HG02884 (cell line): ENCODE results near the gene OR6C75.
"Not testable (repeated sequence)": the region's sequence is repeated elsewhere in the genome, so short reads cannot be mapped to it uniquely, and the experiment has no call there.

ENCODE experiments used
- ATAC-seq: cut with Tn5 transposase; IDR thresholded peaks from one replicate; pipeline ENCODE4 v1.9.1; 2021; ENCODE audit warnings: mild to moderate bottlenecking, moderate library complexity; ENCODE audit not compliant: unreplicated experiment

The OR6C75 gene

GRCh38 chr12:55362675-55363074 is at the start of gene OR6C75:
Gene OR6C75, plus strand, starts transcription at chr12:55362975. Its CDS starts 2,136 bp downstream, at chr12:55365111.
- ATAC-seq: no peak

DNA sequence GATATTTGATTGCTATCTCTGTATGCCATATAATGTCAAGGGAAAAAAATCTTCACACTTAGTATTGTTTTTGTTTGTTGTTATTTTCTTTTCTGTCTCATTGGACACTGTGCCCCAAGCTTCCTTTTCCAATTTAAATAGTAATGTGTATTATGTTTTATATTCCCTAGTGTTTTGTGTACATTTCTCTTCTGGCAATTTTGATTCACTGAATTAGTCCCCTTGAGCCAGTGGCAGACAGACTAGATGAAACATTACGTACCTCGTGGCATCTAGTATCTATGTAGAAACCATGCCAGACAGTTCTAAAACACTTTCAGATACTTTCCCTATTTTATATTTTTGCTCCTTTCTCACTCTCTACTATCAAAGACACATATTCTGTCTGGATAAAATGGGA is 48.7 kb upstream of the OR6C75 start, which contains the start of gene OR6C1:
OR6C1 (plus strand) TSS at position 301 of the 400 bp plus-strand sequence. CDS start 6,257 bp downstream, outside the sequence.
- ATAC-seq: no peak

DNA sequence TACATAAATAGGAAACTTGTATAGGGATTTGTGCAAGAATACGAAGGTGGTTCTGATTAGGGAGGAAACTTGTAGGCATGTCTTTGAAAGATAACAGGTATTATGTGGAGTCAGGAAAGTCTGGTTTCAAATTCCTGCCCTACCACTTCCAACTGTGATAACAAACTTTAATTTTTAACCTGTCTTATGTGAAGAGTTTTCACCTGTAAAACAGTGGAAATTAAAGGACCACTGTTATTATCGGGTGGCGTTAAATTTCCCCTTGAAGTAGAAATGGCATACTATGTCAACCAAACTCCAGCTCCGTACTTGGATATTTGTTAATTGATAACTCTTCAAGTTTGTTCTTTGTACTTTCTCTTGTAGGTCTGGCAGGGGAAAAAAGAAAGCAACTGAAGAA is 42.6 kb upstream of the OR6C75 start:
- no peak for ATAC-seq

DNA sequence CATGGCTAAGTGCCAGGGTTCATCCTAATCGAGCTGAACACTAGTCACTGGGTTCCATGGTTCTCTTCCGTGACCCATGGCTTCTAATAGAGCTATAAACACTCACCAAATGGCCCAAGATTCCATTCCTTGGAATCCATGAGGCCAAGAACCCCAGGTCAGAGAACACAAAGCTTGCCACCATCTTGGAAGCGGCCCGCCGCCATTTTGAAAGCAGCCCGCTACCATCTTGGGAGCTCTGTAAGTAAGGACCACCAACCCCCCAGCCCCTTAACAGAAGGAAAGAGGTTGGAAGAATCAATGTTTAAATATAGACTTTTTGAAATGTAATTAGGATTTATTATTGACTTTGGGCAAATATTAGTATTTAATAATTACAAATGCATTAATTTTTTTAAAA is 37.0 kb upstream of the OR6C75 start:
- ATAC-seq: not testable (repeated sequence)

GRCh38 chr12:55330446-55330845 is 32.3 kb upstream of the OR6C75 start, which contains the start of gene OR6C3:
Gene OR6C3, plus strand, starts transcription at chr12:55330746. Its CDS starts 955 bp downstream, at chr12:55331701.
- no peak for ATAC-seq

DNA sequence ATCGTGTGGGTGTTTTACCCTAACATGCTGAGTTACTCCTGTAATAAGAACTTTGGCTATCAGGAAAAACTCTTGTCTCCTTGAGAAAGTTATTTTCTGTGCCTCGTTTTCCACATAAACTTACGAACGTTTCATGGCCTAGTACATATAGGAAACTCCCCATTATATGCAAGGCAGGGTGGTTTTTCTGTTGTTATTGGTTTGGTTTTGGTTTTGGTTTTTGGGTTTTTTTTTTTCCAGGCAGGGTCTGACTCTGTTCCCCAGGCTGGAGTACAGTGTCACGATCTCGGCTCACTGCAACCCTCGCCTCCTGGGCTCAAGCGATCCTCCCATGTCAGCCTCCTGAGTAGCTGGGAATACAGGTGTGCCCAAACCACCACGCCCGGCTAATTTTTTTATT is 26.8 kb upstream of the OR6C75 start:
- no peak for ATAC-seq

- ATAC-seq: not testable (repeated sequence)
These were observed 7.4 kb upstream of the OR6C75 start for GRCh38 chr12:55355338-55355737.

DNA sequence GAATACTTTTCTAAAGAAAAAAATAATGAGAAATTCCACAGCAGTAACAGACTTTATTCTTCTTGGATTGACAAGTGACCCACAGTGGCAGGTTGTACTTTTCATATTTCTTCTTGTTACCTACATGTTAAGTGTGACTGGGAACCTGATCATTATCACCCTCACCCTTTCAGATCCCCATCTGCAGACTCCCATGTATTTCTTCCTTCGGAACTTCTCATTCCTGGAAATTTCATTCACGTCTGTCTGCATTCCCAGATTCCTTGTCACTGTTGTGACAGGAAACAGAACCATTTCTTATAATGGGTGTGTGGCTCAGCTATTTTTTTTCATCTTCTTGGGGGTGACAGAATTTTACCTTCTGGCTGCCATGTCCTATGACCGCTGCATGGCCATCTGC is 2.3 kb downstream of the OR6C75 start:
- ATAC-seq: no peak

- ATAC-seq: no peak
These were observed 9.7 kb downstream of the OR6C75 start for GRCh38 chr12:55372521-55372920.

DNA sequence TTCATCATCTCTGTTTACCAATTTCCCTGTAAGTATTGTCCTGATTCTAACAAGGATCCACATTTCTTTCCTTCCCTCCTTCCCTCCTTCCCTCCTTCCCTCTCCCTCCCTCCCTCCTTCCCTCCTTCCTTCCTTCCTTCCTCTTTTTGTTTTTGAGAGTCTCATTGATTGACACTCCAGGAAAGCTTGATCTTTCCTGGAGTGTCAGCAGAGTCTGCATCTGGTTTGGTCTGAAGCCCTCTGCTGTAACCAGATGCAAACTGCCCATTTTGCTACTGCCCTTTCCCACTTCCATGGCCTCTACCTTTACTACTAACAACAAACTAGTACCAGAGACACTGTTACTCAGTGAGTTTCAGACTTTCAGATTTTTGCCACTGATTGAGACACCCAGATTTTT is 23.1 kb downstream of the OR6C75 start:
- no peak for ATAC-seq

GRCh38 chr12:55392032-55392795 is 29.4 kb downstream of the OR6C75 start:
- no peak for ATAC-seq

GRCh38 chr12:55396326-55396725 is 33.6 kb downstream of the OR6C75 start:
- no peak for ATAC-seq

- no peak for ATAC-seq
These were observed 37.5 kb downstream of the OR6C75 start, which contains the start of gene OR6C65 for GRCh38 chr12:55400229-55400628. Gene OR6C65, plus strand, starts transcription at chr12:55400529. Its CDS starts 0 bp downstream, at chr12:55400529.

DNA sequence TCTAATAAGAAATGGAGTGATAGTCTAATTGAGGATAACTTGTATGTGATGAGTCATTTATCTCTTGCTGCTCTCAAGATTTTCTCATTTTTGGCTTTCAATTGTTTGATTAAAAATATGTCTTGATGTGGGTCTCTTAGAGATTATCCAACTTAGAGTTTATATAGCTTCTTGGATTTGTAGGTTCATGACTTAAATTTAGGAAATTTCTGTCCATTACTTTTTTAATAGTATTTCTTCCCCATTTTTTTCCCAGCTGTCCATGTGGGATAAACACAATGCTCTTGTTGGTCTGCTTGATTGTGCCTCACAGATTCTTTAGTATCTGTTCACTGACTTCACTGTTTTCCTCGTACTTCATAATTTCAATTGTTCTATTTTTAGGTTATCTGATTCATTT is 45.1 kb downstream of the OR6C75 start:
- ATAC-seq: no peak

DNA sequence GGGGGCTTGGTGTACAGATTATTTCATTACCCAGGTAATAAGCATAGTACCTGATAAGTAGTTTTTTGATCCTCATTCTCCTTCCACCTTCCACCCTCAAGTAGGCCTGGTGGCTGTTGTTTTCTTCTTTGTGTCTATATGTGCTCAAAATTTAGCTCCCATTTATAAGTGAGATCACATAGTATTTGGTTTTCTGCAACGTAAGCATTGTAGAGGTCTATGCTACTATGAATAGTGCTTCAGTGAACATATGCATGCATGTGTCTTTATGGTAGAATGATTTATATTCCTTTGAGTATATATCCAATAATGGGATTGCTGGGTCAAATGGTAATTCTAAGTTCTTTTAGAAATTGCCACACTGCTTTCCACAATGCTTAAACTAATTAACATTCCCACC is 46.4 kb downstream of the OR6C75 start:
- ATAC-seq: not testable (repeated sequence)

GRCh38 chr12:55412138-55412537 is 49.4 kb downstream of the OR6C75 start:
- ATAC-seq: not testable (repeated sequence)

- not testable (repeated sequence) for ATAC-seq
These were observed 51.0 kb downstream of the OR6C75 start for GRCh38 chr12:55413498-55414388.

- not testable (repeated sequence) for ATAC-seq
These were observed 51.6 kb downstream of the OR6C75 start for GRCh38 chr12:55414396-55414823.

GRCh38 chr12:55414889-55415288 is 52.1 kb downstream of the OR6C75 start:
- not testable (repeated sequence) for ATAC-seq

DNA sequence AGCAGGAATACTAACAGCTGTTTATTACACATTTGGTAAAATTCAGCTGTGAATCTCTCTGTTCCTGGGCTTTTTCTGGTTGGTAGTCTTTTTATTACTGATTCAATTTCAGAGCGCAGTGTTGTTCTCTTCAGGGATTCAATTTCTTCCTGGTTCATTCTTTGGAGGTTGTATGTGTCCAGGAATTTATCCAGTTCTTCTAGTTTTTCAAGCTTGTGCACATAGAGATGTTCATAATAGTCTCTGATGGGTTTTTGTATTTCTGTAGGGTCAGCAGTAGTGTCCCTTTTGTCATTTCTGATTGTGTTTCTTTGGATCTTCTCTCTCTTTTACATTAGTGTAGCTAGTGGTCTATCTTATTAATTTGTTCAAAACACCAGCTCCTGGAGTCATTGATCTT is 54.2 kb downstream of the OR6C75 start:
- ATAC-seq: no peak
